Retinal pigment epithelial cell (primary cell): Measurements from ENCODE around the gene SRSF12.

Experiments
- DNase-seq: peaks from one replicate; pipeline ENCODE4 v3.0.0-alpha.2; 2010; ENCODE audit warnings: low read depth
- H3K4me3 ChIP-seq: 2 replicates; pipeline ENCODE4 v1.5.1; 2011; ENCODE audit warnings: mild to moderate bottlenecking, low read length, control low read depth, moderate library complexity
- TF ChIP-seq, protein P1 (sequence below): conservative IDR thresholded peaks from 2 replicates; pipeline ENCODE4 v1.5.1; 2011; ENCODE audit warnings: low read depth, low read length, control low read depth, inconsistent platforms

The SRSF12 gene

DNA sequence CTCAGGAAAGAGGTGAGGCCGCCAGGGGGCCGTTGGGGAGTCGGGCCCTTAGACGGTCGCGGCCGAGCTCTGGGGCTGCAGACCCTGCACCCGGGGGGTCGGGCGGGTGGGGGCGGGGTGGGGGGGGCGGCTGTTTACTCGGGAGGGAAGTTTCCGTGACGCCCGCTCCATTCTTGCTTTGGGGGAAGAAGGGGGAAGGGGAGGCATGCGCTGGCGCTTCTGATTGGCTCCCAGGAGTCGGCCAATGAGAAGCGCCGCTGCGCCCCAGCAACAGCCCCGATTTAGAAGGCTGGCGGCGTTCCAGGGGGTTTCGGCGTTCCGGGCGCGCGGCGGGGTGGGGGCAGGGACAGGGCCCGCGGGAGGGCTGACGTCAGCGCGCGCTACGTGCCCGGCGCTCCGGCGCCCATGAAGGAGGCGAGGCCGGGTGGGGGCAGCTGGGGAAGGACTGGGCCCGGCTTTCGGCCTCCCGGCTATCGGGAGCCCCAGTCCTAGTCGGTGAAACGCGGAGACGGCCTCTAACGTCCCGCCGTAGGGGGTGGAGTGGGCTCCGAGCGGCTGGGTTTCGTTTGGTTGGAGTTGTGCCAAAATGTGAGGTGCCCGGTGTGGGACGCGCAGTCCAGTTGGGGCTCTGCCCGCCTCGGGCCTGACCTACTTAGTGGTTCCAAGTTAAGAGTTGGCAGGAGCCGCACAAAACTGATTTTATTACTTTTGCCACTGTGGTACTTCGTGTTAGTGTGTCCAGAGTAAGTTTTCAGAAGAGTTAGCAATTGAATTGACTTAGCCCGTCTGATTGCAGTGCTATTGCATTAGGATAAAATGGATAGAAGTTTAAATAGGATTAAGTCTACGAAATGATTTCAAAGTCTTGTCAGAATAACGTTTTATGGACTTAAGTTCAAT is 36.2 kb downstream of the SRSF12 start:
- TF ChIP-seq, protein P1, sequence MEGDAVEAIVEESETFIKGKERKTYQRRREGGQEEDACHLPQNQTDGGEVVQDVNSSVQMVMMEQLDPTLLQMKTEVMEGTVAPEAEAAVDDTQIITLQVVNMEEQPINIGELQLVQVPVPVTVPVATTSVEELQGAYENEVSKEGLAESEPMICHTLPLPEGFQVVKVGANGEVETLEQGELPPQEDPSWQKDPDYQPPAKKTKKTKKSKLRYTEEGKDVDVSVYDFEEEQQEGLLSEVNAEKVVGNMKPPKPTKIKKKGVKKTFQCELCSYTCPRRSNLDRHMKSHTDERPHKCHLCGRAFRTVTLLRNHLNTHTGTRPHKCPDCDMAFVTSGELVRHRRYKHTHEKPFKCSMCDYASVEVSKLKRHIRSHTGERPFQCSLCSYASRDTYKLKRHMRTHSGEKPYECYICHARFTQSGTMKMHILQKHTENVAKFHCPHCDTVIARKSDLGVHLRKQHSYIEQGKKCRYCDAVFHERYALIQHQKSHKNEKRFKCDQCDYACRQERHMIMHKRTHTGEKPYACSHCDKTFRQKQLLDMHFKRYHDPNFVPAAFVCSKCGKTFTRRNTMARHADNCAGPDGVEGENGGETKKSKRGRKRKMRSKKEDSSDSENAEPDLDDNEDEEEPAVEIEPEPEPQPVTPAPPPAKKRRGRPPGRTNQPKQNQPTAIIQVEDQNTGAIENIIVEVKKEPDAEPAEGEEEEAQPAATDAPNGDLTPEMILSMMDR: no peak
- DNase-seq: peak; percentile 88
- peak overlapping the region; percentile 98 for H3K4me3 ChIP-seq

DNA sequence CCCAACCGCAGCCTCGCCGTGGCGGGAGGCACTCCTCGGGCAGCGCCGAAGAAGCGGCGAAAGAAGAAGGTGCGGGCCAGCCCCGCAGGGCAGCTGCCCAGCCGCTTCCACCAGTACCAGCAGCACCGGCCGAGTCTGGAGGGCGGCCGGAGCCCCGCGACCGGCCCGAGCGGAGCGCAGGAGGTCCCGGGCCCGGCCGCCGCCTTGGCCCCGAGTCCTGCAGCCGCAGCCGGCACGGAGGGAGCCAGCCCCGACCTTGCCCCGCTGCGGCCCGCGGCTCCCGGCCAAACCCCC is 36.8 kb downstream of the SRSF12 start:
- peak overlapping the region; percentile 98 for H3K4me3 ChIP-seq
- TF ChIP-seq, protein P1: no peak
- DNase-seq: no peak

GRCh38 chr6:89080281-89081128 is 37.4 kb downstream of the SRSF12 start, which contains the start of gene PNRC1:
PNRC1 (plus strand) TSS chr6:89080751; CDS start chr6:89080895, 144 bp downstream.
- peak within 1 kb of the TSS; percentile 98 for H3K4me3 ChIP-seq
- peak; percentile 95 for DNase-seq
- TF ChIP-seq, protein P1: no peak

DNA sequence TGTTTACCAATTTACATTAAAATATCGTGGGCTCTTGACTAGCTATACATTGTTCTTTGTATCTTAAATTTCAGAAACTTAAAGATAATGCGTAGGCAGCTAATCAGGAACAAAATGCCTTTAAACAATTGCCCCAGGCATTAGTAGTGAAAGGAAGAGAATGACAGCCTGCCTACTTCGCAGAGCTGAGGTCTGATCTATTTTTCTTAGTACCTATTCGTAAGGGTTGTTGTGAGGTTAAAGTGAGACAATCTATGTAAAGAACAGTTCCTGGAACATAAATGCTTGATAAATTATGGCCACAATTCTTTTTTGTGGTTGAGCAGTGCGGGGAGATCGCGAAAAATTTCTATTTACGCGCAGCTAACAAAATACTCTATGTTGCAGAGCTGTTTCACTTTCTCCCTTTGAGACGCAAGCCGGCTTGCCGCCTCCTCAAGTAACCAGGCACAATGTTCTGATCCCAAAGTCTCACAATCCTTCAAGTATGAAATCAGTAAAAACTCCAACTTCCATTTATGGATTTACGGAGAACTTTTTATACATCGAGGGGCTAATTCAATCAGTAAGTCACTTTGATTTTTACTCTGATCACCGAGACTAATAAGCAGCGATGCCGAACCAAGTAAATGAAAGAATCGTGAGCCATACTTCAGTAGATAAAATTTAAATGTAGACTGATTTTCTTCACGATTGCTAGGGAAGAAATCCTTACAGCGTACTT is 38.2 kb downstream of the SRSF12 start:
- TF ChIP-seq, protein P1: no peak
- no peak for DNase-seq
- peak overlapping the region; percentile 98 for H3K4me3 ChIP-seq

DNA sequence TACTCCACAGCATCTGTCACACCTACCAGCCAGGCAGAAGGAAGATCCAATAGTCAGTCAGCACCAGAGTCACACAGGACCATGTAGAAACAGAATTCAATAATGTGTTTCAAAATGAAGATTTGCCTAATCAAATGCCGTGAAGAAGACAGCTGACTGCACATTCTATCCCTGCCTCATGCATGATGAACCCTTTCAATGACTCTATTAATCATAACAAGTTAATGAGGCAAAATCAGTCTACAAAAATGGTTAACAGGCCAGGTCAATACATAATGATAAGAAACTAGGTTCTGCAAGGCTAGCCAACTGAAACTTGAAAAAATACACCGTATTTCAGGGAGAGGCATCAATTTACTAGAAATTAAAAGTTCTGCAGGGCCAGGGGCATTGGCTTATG is 44.0 kb downstream of the SRSF12 start:
- H3K4me3 ChIP-seq: no peak overlapping the region
- DNase-seq: no peak
- TF ChIP-seq, protein P1: no peak

- H3K4me3 ChIP-seq: no peak overlapping the region
- no peak for DNase-seq
- TF ChIP-seq, protein P1: no peak
These were observed 44.8 kb downstream of the SRSF12 start for GRCh38 chr6:89073014-89073620.
